ENCODE results near the gene DISC1. TPM values are rescaled to one million over a fixed set of nuclear protein-coding genes. Genes with fewer than 3 reads are reported as not detected.

The DISC1 gene
- total and polyA plus RNA-seq, 2 experiments from 2014 or later = 2.1 to 6.5 TPM

GRCh38 chr1:231634323-231635013 is 7.9 kb downstream of the DISC1 start:
- H3K27ac Mint-ChIP-seq = no peak overlapping the region
- no peaks in the 10 kb centered on the region for H3K4me1 ChIP-seq (ENCODE audit: insufficient read depth)

More at GRCh38 chr1:231634323-231635013, 7.9 kb downstream of the DISC1 start:
- no peak for ATAC-seq
- DNase-seq (ENCODE audit: low spot score) = no peak
- Mint-ChIP-seq H3K9me3 (no peaks in the 10 kb centered on the region), H3K4me3 (no peak overlapping the region), H3K27me3 (ENCODE audit: insufficient read depth, low read depth, poor library complexity) (peaks cover 2% of the 10 kb centered on the region), H3K36me3 (ENCODE audit: low read depth) (no peaks in the 10 kb centered on the region), H3K4me1 (no peaks in the 10 kb centered on the region)
- Histone ChIP-seq H3K27ac (ENCODE audit: low read depth) (no peak overlapping the region), H3K4me2 (no peak overlapping the region), H2AFZ (no peak overlapping the region), H3K79me2 (replicated peaks; ENCODE audit: insufficient read depth) (no peaks in the 10 kb centered on the region), H3K4me3 (no peak overlapping the region), H3K36me3 (ENCODE audit: insufficient read depth) (no peaks in the 10 kb centered on the region), H3K27me3 (ENCODE audit: insufficient read depth) (no peaks in the 10 kb centered on the region), H4K20me1 (replicated peaks; ENCODE audit: insufficient read depth) (no peaks in the 10 kb centered on the region), H3K9me2 (ENCODE audit: insufficient read depth) (peaks cover 3% of the 10 kb centered on the region; the same call in 1 of the 2 replicates), H3F3A (replicated peaks; ENCODE audit: low read depth) (no peaks in the 10 kb centered on the region)
- no peak for TF ChIP-seq ZNF462 (CRISPR knock-in tag; IDR thresholded peaks at IDR 0.05)
- no peak for TF ChIP-seq REST (IDR thresholded peaks at IDR 0.05; ENCODE audit: unreplicated experiment)
- TF ChIP-seq POLR2AphosphoS5 (IDR thresholded peaks at IDR 0.05; ENCODE audit: low read depth) = no peak
- TF ChIP-seq CTCF (conservative IDR thresholded peaks at IDR 0.05; ENCODE audit: low read depth in 2 of 2) = no peak
- no peak for TF ChIP-seq ZNF331 (CRISPR knock-in tag; IDR thresholded peaks at IDR 0.05; ENCODE audit: low read depth)
- no peak for TF ChIP-seq NANOG (IDR thresholded peaks at IDR 0.05; ENCODE audit: borderline replicate concordance)
- no peak for TF ChIP-seq STAT1 (IDR thresholded peaks at IDR 0.05; ENCODE audit: unreplicated experiment)
- no peak for TF ChIP-seq ZNF114 (CRISPR knock-in tag; IDR thresholded peaks at IDR 0.05)
- TF ChIP-seq EZH2 (IDR thresholded peaks at IDR 0.05; ENCODE audit: low read depth, unreplicated experiment) = no peak
- no peak for TF ChIP-seq JUNB (IDR thresholded peaks at IDR 0.05; ENCODE audit: unreplicated experiment)
- no peak for TF ChIP-seq EZH2phosphoT487 (IDR thresholded peaks at IDR 0.05; ENCODE audit: unreplicated experiment)
- TF ChIP-seq CREB1 (CRISPR knock-in tag; IDR thresholded peaks at IDR 0.05; ENCODE audit: low read depth) = no peak
- TF ChIP-seq ETS1 (IDR thresholded peaks at IDR 0.05) = no peak
